CD4-positive, CD25-positive, alpha-beta regulatory T cell (primary cell): ENCODE data around the gene OR4D6. TPM values are rescaled to one million over a fixed set of nuclear protein-coding genes. Genes with fewer than 3 reads are reported as not detected.

Source experiments
- ATAC-seq, 2 donors: fragments of 150-1000 bp; cut with Tn5 transposase; one replicate each; pipeline ENCODE4 v1.10.0; 2021; ENCODE audit warnings: low read depth in 2 of 2, moderate number of reproducible peaks in 2 of 2, moderate library complexity in 1 of 2
- DNase-seq, 3 donors: peaks; one replicate each; pipeline versions ENCODE4 v3.0.0 to v3.0.0-alpha.2; 2012 to 2022; ENCODE audit warnings: mixed read lengths in 1 of 3
- H3K27ac ChIP-seq: one replicate; pipeline ENCODE4 v1.7.0; 2013; ENCODE audit warnings: mild to moderate bottlenecking, low read length; ENCODE audit not compliant: insufficient read depth, poor library complexity, severe bottlenecking
- H3K27me3 ChIP-seq: one replicate; pipeline ENCODE4 v1.7.0; 2013; ENCODE audit warnings: low read length; ENCODE audit not compliant: control insufficient read depth, insufficient read depth
- H3K36me3 ChIP-seq: one replicate; pipeline ENCODE4 v1.7.0; 2013; ENCODE audit warnings: mild to moderate bottlenecking, low read length, moderate library complexity; ENCODE audit not compliant: control insufficient read depth, insufficient read depth
- H3K4me1 ChIP-seq: 2 replicates; pipeline ENCODE4 v1.7.0; 2013; ENCODE audit warnings: mild to moderate bottlenecking, low read length; ENCODE audit not compliant: insufficient read depth, control insufficient read depth, poor library complexity, severe bottlenecking
- H3K4me3 ChIP-seq: one replicate; pipeline ENCODE4 v1.7.0; 2013; ENCODE audit warnings: low read depth, mild to moderate bottlenecking, low read length, moderate library complexity
- H3K9me3 ChIP-seq, 2 experiments: 1 replicate in 1 of 2; 2 replicates in 1 of 2; pipeline ENCODE4 v1.7.0; 2013; ENCODE audit warnings: low read length in 2 of 2, mild to moderate bottlenecking in 1 of 2, moderate library complexity in 1 of 2; ENCODE audit not compliant: control insufficient read depth in 2 of 2
- H3K27ac Mint-ChIP-seq, 3 donors: one replicate each; pipeline ENCODE4 v1.8.0; 2020 to 2022; ENCODE audit warnings: mild to moderate bottlenecking in 3 of 3, mixed read lengths in 3 of 3, moderate library complexity in 2 of 3
- H3K27me3 Mint-ChIP-seq: one replicate; pipeline ENCODE4 v1.8.0; 2022; ENCODE audit warnings: mild to moderate bottlenecking, mixed read lengths
- H3K36me3 Mint-ChIP-seq: one replicate; pipeline ENCODE4 v1.8.0; 2020; ENCODE audit warnings: mixed read lengths
- H3K4me1 Mint-ChIP-seq, 4 donors: one replicate each; pipeline ENCODE4 v1.8.0; 2020 to 2022; ENCODE audit warnings: mixed read lengths in 4 of 4, mild to moderate bottlenecking in 1 of 4
- H3K4me3 Mint-ChIP-seq, 4 donors: one replicate each; pipeline ENCODE4 v1.8.0; 2020 to 2022; ENCODE audit warnings: mild to moderate bottlenecking in 4 of 4, mixed read lengths in 4 of 4, moderate library complexity in 3 of 4
- H3K9me3 Mint-ChIP-seq, 7 donors: one replicate each; pipeline ENCODE4 v1.8.0; 2020 to 2022; ENCODE audit warnings: mixed read lengths in 7 of 7, mild to moderate bottlenecking in 3 of 7, moderate library complexity in 2 of 7
- polyA plus RNA-seq, 4 donors: library from polyadenylated mRNA; unstranded; fragments of 300-500 nt; fragmentation: Illumina TruSeq; gene quantifications; one replicate each; pipeline ENCODE4 v1.2.3, GENCODE V29; 2021
- total RNA-seq: library from RNA; stranded (reverse); gene quantifications from one replicate; pipeline ENCODE4 v1.2.3, GENCODE V29; 2022

The OR4D6 gene
- total RNA-seq (not detected), polyA plus RNA-seq (not detected)

DNA sequence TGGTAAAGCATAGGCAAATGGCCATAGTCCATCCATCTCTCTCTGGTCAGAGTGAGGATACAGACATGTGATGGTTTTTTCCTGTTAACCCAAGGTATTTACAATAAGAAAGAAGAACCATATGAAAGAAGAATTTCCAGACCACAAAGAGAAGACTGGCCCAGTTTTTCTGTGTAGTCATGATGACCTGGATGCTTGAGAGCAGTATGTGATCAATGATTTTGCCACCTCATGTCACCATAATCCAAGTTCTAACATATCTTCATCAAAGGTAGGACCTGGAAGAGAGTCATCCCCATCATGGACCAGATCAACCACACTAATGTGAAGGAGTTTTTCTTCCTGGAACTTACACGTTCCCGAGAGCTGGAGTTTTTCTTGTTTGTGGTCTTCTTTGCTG lies at the start of gene OR4D6:
TSS of gene OR4D6 (plus strand) at position 301 of the 400 bp plus-strand sequence. CDS start at position 301, 0 bp downstream.
- Histone ChIP-seq H3K36me3 (no peaks in the 10 kb centered on the region), H3K4me1 (no peaks in the 10 kb centered on the region), H3K9me3 (no peaks in the 10 kb centered on the region), H3K27me3 (peaks cover 2% of the 10 kb centered on the region), H3K27ac (no peak within 1 kb of the TSS), H3K4me3 (no peak within 1 kb of the TSS)
- H3K4me3 Mint-ChIP-seq = no peak within 1 kb of the TSS
- ATAC-seq = no peak
- no peak within 1 kb of the TSS for H3K27ac Mint-ChIP-seq
- DNase-seq = no peak
- peaks cover 0 to 3% (median 0%) of the 10 kb centered on the region in 7 donors for H3K9me3 Mint-ChIP-seq
- peaks cover 0 to 3% (median 0%) of the 10 kb centered on the region in 4 donors for H3K4me1 Mint-ChIP-seq
- H3K27me3 Mint-ChIP-seq = peaks cover 9% of the 10 kb centered on the region
- H3K36me3 Mint-ChIP-seq = no peaks in the 10 kb centered on the region

DNA sequence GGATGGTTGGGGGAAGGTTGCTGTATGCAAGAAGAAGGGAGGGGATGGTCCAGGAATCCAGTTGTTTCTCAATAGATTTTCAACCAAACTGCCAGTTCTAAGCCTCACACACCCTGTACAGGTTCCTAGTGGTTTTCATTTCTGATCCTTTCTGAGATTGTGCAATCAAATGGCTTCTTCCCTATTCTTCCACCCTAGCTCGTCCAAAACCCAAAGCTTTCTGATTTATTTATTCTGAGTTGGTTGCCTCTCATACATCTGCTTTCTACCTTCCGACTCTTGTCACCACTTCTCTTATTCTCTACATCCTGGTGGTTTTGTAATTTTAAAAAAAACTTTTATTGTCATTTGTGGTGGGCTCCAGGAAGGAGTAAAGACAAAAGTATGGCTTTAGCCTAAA lies 43.1 kb upstream of the OR4D6 start:
- H3K4me3 Mint-ChIP-seq = no peak overlapping the region
- no peaks in the 10 kb centered on the region for H3K4me1 ChIP-seq
- peaks cover 2 to 17% (median 6%) of the 10 kb centered on the region in 7 donors for H3K9me3 Mint-ChIP-seq
- no peak overlapping the region for H3K27ac ChIP-seq
- ATAC-seq (no peak), DNase-seq (no peak)
- peaks cover 2 to 13% of the 10 kb centered on the region in 2 experiments for H3K9me3 ChIP-seq
- peaks cover 6% of the 10 kb centered on the region for H3K27me3 ChIP-seq
- H3K36me3 Mint-ChIP-seq = no peaks in the 10 kb centered on the region
- H3K36me3 ChIP-seq = no peaks in the 10 kb centered on the region
- H3K27me3 Mint-ChIP-seq = peaks cover 20% of the 10 kb centered on the region
- no peak overlapping the region for H3K4me3 ChIP-seq
- H3K4me1 Mint-ChIP-seq = peaks cover 0 to 3% (median 2%) of the 10 kb centered on the region in 4 donors
- H3K27ac Mint-ChIP-seq = no peak overlapping the region

DNA sequence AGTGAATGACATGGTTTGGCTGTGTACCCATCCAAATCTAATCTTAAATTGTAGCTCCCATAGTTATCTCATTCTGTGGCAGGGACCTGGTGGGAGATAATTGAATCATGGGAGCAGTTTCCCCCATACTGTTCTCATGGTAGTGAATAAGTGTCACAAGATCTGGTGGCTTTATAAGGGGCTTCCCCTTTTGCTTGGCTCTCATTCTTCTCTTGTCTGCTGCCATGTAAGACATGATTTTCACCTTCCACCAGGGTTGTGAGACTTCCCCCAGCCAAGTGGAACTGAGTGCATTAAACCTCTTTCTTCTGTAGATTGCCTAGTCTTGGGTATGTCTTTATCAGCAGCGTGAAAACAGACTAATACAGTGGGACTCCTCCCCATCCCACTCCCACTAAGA lies 41.6 kb upstream of the OR4D6 start:
- no peak overlapping the region for H3K27ac Mint-ChIP-seq
- Histone ChIP-seq H3K36me3 (no peaks in the 10 kb centered on the region), H3K9me3 (peaks cover 2 to 6% of the 10 kb centered on the region in 2 experiments), H3K4me3 (no peak overlapping the region), H3K27ac (no peak overlapping the region), H3K4me1 (no peaks in the 10 kb centered on the region), H3K27me3 (peaks cover 6% of the 10 kb centered on the region)
- no peaks in the 10 kb centered on the region for H3K36me3 Mint-ChIP-seq
- peaks cover 0 to 3% (median 2%) of the 10 kb centered on the region in 4 donors for H3K4me1 Mint-ChIP-seq
- no peak for DNase-seq
- H3K9me3 Mint-ChIP-seq = peaks cover 2 to 7% (median 4%) of the 10 kb centered on the region in 7 donors
- no peak for ATAC-seq
- no peak overlapping the region for H3K4me3 Mint-ChIP-seq
- H3K27me3 Mint-ChIP-seq = peaks cover 23% of the 10 kb centered on the region

- DNase-seq = no peak
- H3K27me3 Mint-ChIP-seq = peaks cover 23% of the 10 kb centered on the region
- H3K4me1 Mint-ChIP-seq = peaks cover 0 to 3% (median 2%) of the 10 kb centered on the region in 4 donors
- Histone ChIP-seq H3K4me1 (no peaks in the 10 kb centered on the region), H3K27ac (no peak overlapping the region), H3K9me3 (no peaks in the 10 kb centered on the region), H3K4me3 (no peak overlapping the region), H3K36me3 (no peaks in the 10 kb centered on the region), H3K27me3 (peaks cover 6% of the 10 kb centered on the region)
- no peaks in the 10 kb centered on the region for H3K36me3 Mint-ChIP-seq
- peaks cover 0 to 4% (median 2%) of the 10 kb centered on the region in 7 donors for H3K9me3 Mint-ChIP-seq
- H3K4me3 Mint-ChIP-seq = no peak overlapping the region
- no peak for ATAC-seq
- no peak overlapping the region for H3K27ac Mint-ChIP-seq
These were observed 40.1 kb upstream of the OR4D6 start for GRCh38 chr11:59416613-59417012.

DNA sequence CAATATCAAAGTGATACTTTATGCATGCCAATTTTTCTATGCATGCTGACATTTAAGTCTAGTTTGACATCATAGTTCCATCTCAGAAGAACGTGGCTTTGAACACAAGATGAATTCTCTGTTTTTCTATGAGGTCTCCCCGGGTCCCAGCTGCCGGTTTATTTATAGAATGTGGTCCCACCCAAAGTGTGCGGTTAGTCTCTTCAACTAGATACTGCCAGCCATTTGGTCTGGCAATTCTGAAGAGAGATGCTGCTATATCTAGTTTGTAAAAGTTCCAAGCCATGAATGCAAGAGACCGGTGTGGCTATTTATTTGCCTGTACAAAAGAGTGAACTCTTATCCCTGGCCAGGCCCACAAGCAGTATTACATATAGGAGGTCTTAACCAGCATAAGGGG lies 39.7 kb upstream of the OR4D6 start:
- H3K4me1 ChIP-seq = no peaks in the 10 kb centered on the region
- ATAC-seq (no peak), DNase-seq (no peak)
- H3K9me3 ChIP-seq = no peaks in the 10 kb centered on the region
- H3K27ac ChIP-seq = no peak overlapping the region
- no peak overlapping the region for H3K4me3 ChIP-seq
- H3K27ac Mint-ChIP-seq = no peak overlapping the region
- no peaks in the 10 kb centered on the region for H3K36me3 Mint-ChIP-seq
- peaks cover 0 to 4% (median 2%) of the 10 kb centered on the region in 7 donors for H3K9me3 Mint-ChIP-seq
- no peak overlapping the region for H3K4me3 Mint-ChIP-seq
- H3K27me3 Mint-ChIP-seq = peaks cover 23% of the 10 kb centered on the region
- peaks cover 0 to 3% (median 2%) of the 10 kb centered on the region in 4 donors for H3K4me1 Mint-ChIP-seq
- H3K27me3 ChIP-seq = peaks cover 6% of the 10 kb centered on the region
- no peaks in the 10 kb centered on the region for H3K36me3 ChIP-seq

DNA sequence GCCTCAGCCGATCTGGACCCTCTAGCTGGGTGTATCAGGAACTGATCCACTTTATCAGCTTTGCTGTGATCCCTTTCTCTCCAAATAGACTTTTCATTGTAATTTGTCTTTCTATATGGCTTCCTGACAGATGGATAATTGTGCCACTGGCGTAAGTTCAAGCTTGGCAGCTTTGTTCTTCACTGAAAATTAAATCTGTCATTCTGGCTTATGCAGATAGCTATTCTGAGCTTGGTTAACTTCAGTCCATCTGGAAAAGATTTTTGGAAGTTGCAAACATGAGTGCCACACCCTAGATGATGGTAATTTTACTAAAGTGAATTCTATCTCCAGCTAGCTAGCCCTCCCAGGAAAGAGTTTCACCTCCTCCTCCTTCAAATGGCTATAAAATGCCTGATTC lies 38.6 kb upstream of the OR4D6 start:
- Mint-ChIP-seq H3K4me3 (no peak overlapping the region), H3K36me3 (no peaks in the 10 kb centered on the region), H3K4me1 (peaks cover 0 to 3% (median 2%) of the 10 kb centered on the region in 4 donors), H3K9me3 (peaks cover 0 to 3% (median 0%) of the 10 kb centered on the region in 7 donors), H3K27ac (no peak overlapping the region), H3K27me3 (peaks cover 23% of the 10 kb centered on the region)
- H3K27me3 ChIP-seq = peaks cover 6% of the 10 kb centered on the region
- H3K27ac ChIP-seq = no peak overlapping the region
- ATAC-seq = no peak
- no peaks in the 10 kb centered on the region for H3K4me1 ChIP-seq
- H3K36me3 ChIP-seq = no peaks in the 10 kb centered on the region
- no peaks in the 10 kb centered on the region for H3K9me3 ChIP-seq
- DNase-seq = no peak
- H3K4me3 ChIP-seq = no peak overlapping the region

DNA sequence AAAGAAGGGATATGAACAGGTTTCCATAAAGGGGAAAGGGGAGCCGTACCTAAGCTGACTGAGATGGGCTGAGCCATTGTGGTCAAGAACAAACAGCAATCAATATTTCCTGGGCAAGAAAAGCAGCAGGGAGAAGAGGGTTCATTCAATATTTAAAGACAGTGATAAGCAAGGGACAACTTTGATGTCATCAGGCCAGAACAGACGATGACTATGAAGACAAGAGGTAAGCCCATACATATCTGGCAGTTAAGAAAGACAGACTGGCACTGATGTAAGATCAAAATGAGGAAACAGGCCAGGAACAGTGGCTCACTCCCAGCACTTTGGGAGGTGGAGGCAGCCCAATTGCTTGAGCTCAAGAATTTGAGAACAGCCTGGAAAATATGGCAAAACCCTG lies 32.9 kb upstream of the OR4D6 start:
- no peak overlapping the region for H3K27ac Mint-ChIP-seq
- no peaks in the 10 kb centered on the region for H3K36me3 Mint-ChIP-seq
- no peaks in the 10 kb centered on the region for H3K9me3 ChIP-seq

DNA sequence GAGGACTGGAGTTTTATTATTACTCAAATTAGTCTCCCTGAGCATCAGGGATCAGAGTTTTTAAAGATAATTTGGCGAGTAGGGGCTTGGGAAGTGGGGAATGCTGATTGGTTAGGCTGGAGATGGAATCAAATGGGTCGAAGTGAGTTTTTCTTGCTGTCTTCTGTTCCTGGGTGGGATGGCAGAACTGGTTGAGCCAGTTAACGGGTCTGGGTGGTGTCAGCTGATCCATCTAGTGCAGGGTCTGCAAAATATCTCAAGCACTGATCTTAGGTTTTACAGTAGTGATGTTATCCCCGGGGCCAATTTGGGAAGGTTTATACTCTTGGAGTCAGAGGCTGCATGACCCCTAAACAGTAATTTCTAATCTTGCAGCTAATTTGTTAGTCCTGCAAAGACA lies 31.6 kb upstream of the OR4D6 start:
- DNase-seq (no peak), ATAC-seq (no peak)
- peaks cover 2% of the 10 kb centered on the region for H3K27me3 ChIP-seq
- Mint-ChIP-seq H3K36me3 (no peaks in the 10 kb centered on the region), H3K27ac (no peak overlapping the region), H3K4me3 (no peak overlapping the region), H3K27me3 (peaks cover 4% of the 10 kb centered on the region), H3K9me3 (no peaks in the 10 kb centered on the region), H3K4me1 (no peaks in the 10 kb centered on the region)
- H3K36me3 ChIP-seq = no peaks in the 10 kb centered on the region
- no peak overlapping the region for H3K27ac ChIP-seq
- no peaks in the 10 kb centered on the region for H3K4me1 ChIP-seq
- H3K9me3 ChIP-seq = no peaks in the 10 kb centered on the region
- H3K4me3 ChIP-seq = no peak overlapping the region

More for the DNA sequence above, 32.9 kb upstream of the OR4D6 start:
- H3K4me1 Mint-ChIP-seq = no peaks in the 10 kb centered on the region
- Histone ChIP-seq H3K27me3 (peaks cover 2% of the 10 kb centered on the region), H3K4me3 (no peak overlapping the region), H3K27ac (no peak overlapping the region), H3K36me3 (no peaks in the 10 kb centered on the region), H3K4me1 (no peaks in the 10 kb centered on the region)
- no peak for DNase-seq
- ATAC-seq = no peak
- peaks cover 5% of the 10 kb centered on the region for H3K27me3 Mint-ChIP-seq
- H3K4me3 Mint-ChIP-seq = no peak overlapping the region
- H3K9me3 Mint-ChIP-seq = no peaks in the 10 kb centered on the region
